ENCODE data around the gene LRRN2. TPM values are rescaled to one million over a fixed set of nuclear protein-coding genes. Genes with fewer than 3 reads are reported as not detected.
"Not testable (repeated sequence)": the region's sequence is repeated elsewhere in the genome, so short reads cannot be mapped to it uniquely, and the experiment has no call there.

LRRN2 gene
- total RNA-seq, result not detected

GRCh38 chr1:204685236-204686006 lies at the start of gene LRRN2:
LRRN2 (minus strand) TSS chr1:204685738; CDS start chr1:204619992, 65,746 bp downstream.
- Mint-ChIP-seq H3K9me3 (no peaks in the 10 kb centered on the region), H3K36me3 (no peaks in the 10 kb centered on the region), H3K27ac (no peak within 1 kb of the TSS)
- DNase-seq (ENCODE audit: low spot score in 2 of 2) (no peak), ATAC-seq (peak; percentile 36 to 48)

GRCh38 chr1:204735042-204735441 lies 49.5 kb upstream of the LRRN2 start:
- ATAC-seq (no peak), DNase-seq (ENCODE audit: low spot score in 2 of 2) (no peak)
- Mint-ChIP-seq H3K27ac (no peak overlapping the region), H3K36me3 (no peaks in the 10 kb centered on the region), H3K9me3 (peaks cover 0 to 3% of the 10 kb centered on the region in 2 donors)

DNA sequence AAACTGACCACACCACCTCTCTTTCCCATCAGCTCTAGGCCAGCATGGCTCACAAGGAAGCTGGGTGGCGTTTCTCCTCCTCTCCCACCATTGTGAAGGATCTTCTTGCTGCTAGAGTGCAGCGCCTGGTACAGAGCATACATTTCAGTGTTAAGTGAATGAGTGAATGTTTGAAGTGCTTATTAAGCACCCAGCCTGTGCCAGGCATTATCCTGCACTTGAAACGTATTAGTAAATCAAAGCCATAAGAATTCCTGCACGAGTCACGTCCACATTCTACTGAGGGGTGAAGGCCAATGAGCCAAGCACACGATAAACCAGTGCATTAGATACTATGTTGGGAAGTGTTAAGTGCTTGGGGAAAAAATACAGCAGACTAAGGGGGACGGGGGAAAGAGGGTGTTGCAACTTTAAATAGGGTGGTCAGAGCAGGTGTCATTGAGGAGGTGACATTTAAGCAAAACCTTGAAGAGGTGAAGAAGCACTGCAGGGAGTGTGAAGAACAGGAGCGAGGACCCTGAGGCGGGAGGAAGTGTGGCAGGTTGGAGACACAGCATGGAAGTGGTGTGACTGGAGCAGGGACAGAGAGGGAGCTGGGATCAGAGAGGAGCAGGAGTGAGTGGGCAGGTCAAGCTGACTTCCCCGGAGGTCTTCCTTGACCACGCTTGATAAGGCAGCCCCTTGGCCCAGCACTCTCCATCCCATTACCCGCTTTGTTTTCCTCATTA lies 48.5 kb upstream of the LRRN2 start:
- no peak for ATAC-seq
- Mint-ChIP-seq H3K9me3 (peaks cover 0 to 3% of the 10 kb centered on the region in 2 donors), H3K27ac (no peak overlapping the region), H3K36me3 (no peaks in the 10 kb centered on the region)
- DNase-seq (ENCODE audit: low spot score in 2 of 2), result no peak

GRCh38 chr1:204733289-204733688 lies 47.8 kb upstream of the LRRN2 start:
- Mint-ChIP-seq H3K27ac (no peak overlapping the region), H3K9me3 (peaks cover 0 to 3% of the 10 kb centered on the region in 2 donors), H3K36me3 (no peaks in the 10 kb centered on the region)
- no peak for DNase-seq (ENCODE audit: low spot score in 2 of 2)
- ATAC-seq, result no peak

DNA sequence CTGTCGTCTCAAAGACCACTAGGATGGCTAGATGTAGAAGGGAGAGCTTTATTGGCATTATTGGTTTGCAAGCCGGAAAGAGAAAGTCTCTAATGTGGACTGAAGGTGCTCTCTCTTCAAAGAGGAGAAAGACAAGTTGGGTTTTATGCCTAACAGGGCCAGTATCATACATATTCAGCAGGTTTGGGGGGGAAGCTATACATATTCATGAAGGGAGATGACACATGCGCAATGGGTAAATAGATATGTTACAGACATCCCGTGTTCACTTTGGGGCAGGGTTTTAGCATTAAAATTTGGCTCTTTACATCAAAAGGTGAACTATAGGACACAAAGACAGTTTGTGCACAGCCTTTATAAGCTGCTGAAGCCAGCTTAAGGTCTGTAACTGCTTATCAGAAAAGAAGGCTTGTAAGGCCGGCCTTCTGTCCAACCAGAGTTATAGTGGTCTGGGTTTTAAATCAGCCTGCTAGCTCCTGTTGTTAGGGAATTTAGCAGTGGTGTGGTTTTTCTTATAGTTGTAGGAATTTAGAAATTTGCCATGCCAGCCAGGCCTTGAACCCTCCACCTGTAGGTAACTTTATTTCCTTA lies 46.5 kb upstream of the LRRN2 start:
- DNase-seq (ENCODE audit: low spot score in 2 of 2) (no peak), ATAC-seq (no peak)
- peaks cover 0 to 3% of the 10 kb centered on the region in 2 donors for H3K9me3 Mint-ChIP-seq
- no peaks in the 10 kb centered on the region for H3K36me3 Mint-ChIP-seq
- no peak overlapping the region for H3K27ac Mint-ChIP-seq

- no peak for ATAC-seq
- no peaks in the 10 kb centered on the region for H3K9me3 Mint-ChIP-seq
- no peak for DNase-seq (ENCODE audit: low spot score in 2 of 2)
- H3K36me3 Mint-ChIP-seq, result no peaks in the 10 kb centered on the region
- no peak overlapping the region for H3K27ac Mint-ChIP-seq
Observed at GRCh38 chr1:204731509-204731908, 46.0 kb upstream of the LRRN2 start.

- DNase-seq (ENCODE audit: low spot score in 2 of 2) (no peak), ATAC-seq (no peak)
- Mint-ChIP-seq H3K27ac (no peak overlapping the region), H3K9me3 (no peaks in the 10 kb centered on the region), H3K36me3 (no peaks in the 10 kb centered on the region)
Observed at GRCh38 chr1:204730826-204731459, 45.4 kb upstream of the LRRN2 start.

DNA sequence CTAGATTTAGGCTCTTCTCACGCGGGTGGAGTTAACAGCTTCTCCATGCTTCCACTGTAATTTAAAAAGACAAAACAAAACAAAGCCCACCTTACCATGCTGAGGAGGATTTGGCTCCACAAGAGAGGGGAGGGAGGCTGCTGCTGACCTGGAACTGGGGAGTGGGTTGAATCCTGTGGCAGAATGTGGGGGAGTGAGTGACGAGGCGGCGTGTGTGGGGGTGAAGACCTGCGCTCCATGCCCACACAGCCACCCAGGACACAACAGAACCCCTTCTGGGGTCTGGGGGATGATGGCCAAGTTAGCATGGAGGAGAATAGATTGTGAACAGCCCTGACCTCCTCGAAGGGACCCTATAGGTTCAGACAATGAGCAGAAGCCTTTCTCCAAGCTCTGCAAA lies 44.0 kb upstream of the LRRN2 start:
- ATAC-seq (no peak), DNase-seq (ENCODE audit: low spot score in 2 of 2) (no peak)
- Mint-ChIP-seq H3K27ac (no peak overlapping the region), H3K36me3 (no peaks in the 10 kb centered on the region), H3K9me3 (no peaks in the 10 kb centered on the region)

- ATAC-seq (no peak), DNase-seq (ENCODE audit: low spot score in 2 of 2) (no peak)
- peak overlapping the region in 1 of 2 donors; percentile 13 for H3K27ac Mint-ChIP-seq
- no peaks in the 10 kb centered on the region for H3K9me3 Mint-ChIP-seq
- no peaks in the 10 kb centered on the region for H3K36me3 Mint-ChIP-seq
Observed at GRCh38 chr1:204728456-204728855, 42.9 kb upstream of the LRRN2 start.

GRCh38 chr1:204728045-204728444 lies 42.5 kb upstream of the LRRN2 start:
- Mint-ChIP-seq H3K36me3 (no peaks in the 10 kb centered on the region), H3K27ac (peak overlapping the region in 1 of 2 donors; percentile 13), H3K9me3 (no peaks in the 10 kb centered on the region)
- no peak for ATAC-seq
- DNase-seq (ENCODE audit: low spot score in 2 of 2), result peak in 1 of 2 donors; percentile 25

GRCh38 chr1:204727438-204727837 lies 41.9 kb upstream of the LRRN2 start:
- H3K36me3 Mint-ChIP-seq, H3K9me3 Mint-ChIP-seq, ATAC-seq, H3K27ac Mint-ChIP-seq: not testable (repeated sequence)
- DNase-seq (ENCODE audit: low spot score in 2 of 2), result peak in 1 of 2 donors; percentile 34

GRCh38 chr1:204726478-204726877 lies 40.9 kb upstream of the LRRN2 start:
- Mint-ChIP-seq H3K9me3 (no peaks in the 10 kb centered on the region), H3K36me3 (no peaks in the 10 kb centered on the region), H3K27ac (peak overlapping the region in 1 of 2 donors; percentile 40)
- no peak for DNase-seq (ENCODE audit: low spot score in 2 of 2)
- ATAC-seq, result peak; percentile 29 to 81

GRCh38 chr1:204725821-204726448 lies 40.4 kb upstream of the LRRN2 start:
- Mint-ChIP-seq H3K9me3 (no peaks in the 10 kb centered on the region), H3K36me3 (no peaks in the 10 kb centered on the region), H3K27ac (peak overlapping the region in 1 of 2 donors; percentile 40)
- DNase-seq (ENCODE audit: low spot score in 2 of 2) (peak in 1 of 2 donors; percentile 7), ATAC-seq (peak in 1 of 2 donors; percentile 42)

- ATAC-seq (peak; percentile 43 to 59), DNase-seq (ENCODE audit: low spot score in 2 of 2) (no peak)
- Mint-ChIP-seq H3K9me3 (no peaks in the 10 kb centered on the region), H3K27ac (no peak overlapping the region), H3K36me3 (no peaks in the 10 kb centered on the region)
Observed at GRCh38 chr1:204723131-204723787, 37.7 kb upstream of the LRRN2 start.

DNA sequence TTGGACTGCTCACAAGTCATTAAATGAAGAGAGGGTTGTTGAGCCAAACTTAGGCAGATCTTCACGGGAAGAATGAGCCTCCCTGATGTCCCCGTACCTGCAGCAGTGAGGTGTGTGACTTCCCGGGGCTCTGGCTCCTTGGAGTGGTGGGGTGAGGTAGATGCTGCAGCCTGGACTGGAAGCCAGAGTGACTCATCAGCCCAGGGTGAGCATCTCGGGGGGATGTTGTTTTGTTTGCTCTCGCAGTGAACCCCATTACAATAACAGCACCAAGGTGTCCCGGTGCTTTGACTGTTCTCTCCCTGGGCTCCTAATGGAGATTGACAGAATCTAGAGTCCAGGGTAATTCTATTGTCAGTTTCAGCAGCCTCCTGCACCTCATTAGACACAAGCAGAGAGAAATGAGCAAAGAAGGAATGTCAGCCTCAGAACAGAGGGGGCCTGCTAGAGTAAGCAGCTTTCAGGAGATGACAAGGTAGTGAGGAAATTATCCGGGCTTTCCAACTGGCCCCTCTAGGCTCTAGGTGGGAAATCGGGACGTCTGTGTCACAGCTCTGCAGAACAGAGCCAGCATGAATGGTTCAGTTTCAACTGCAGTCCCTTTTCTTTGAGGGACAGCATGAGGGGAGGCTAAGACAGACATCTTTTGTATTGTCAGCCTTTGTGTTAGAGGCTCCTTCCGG lies 36.0 kb upstream of the LRRN2 start:
- Mint-ChIP-seq H3K27ac (no peak overlapping the region), H3K36me3 (no peaks in the 10 kb centered on the region), H3K9me3 (no peaks in the 10 kb centered on the region)
- ATAC-seq (no peak), DNase-seq (ENCODE audit: low spot score in 2 of 2) (no peak)

GRCh38 chr1:204716660-204717059 lies 31.1 kb upstream of the LRRN2 start:
- no peak for DNase-seq (ENCODE audit: low spot score in 2 of 2)
- peak overlapping the region in 1 of 2 donors; percentile 62 for H3K27ac Mint-ChIP-seq
- ATAC-seq, result no peak
- H3K9me3 Mint-ChIP-seq, result no peaks in the 10 kb centered on the region
- no peaks in the 10 kb centered on the region for H3K36me3 Mint-ChIP-seq

Measured in activated naive CD4-positive, alpha-beta T cell treated with anti-CD3 and anti-CD28 coated beads, Interleukin-2, amount 50 U/mL, for 72 hours (primary cell).